ENCODE data around the gene MUC20.

- TF ChIP-seq GABPA (IDR thresholded peaks at IDR 0.05 in 1 of 2, conservative IDR thresholded peaks at IDR 0.05 in 1 of 2) (no peak), CTCF (IDR thresholded peaks at IDR 0.05; ENCODE audit: low read depth, low read length, missing input control) (no peak)
- TF ChIP-seq, protein P1, sequence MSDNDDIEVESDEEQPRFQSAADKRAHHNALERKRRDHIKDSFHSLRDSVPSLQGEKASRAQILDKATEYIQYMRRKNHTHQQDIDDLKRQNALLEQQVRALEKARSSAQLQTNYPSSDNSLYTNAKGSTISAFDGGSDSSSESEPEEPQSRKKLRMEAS (IDR thresholded peaks at IDR 0.05) = no peak
Measured at GRCh38 chr3:195727606-195728195, 6.9 kb downstream of the MUC20 start.
